GM23338 (cell line): ENCODE measurements around the gene CCDC92. TPM values are rescaled to one million over a fixed set of nuclear protein-coding genes. Genes with fewer than 3 reads are reported as not detected.
"Not testable (repeated sequence)": the region's sequence is repeated elsewhere in the genome, so short reads cannot be mapped to it uniquely, and the experiment has no call there.

Source experiments
- ATAC-seq: fragments of 200-7000 bp; cut with Tn5 transposase; 3 replicates; pipeline ENCODE4 v1.9.1; 2020
- DNase-seq: peaks from one replicate; pipeline ENCODE4 v3.0.0-alpha.2; 2015; ENCODE audit warnings: low spot score
- H2AFZ ChIP-seq: fragments of 200-600 bp; sonication (generic); 2 replicates; pipeline ENCODE4 v1.8.0; 2016; ENCODE audit warnings: antibody characterized with exemption, mild to moderate bottlenecking, moderate library complexity
- H3F3A ChIP-seq: fragments of 200-600 bp; sonication (generic); replicated peaks from 2 replicates; pipeline ENCODE4 v1.8.0; 2017; ENCODE audit warnings: antibody characterized with exemption, mixed run types, low read depth
- H3K27ac ChIP-seq: fragments of 200-600 bp; sonication (generic); 2 replicates; pipeline ENCODE4 v1.6.1; 2016; ENCODE audit warnings: low read depth
- H3K27me3 ChIP-seq: fragments of 200-600 bp; sonication (generic); 2 replicates; pipeline ENCODE4 v1.8.0; 2016; ENCODE audit warnings: mild to moderate bottlenecking, mixed run types, moderate library complexity; ENCODE audit not compliant: insufficient read depth
- H3K36me3 ChIP-seq: fragments of 200-600 bp; sonication (generic); 2 replicates; pipeline ENCODE4 v1.8.0; 2016; ENCODE audit warnings: mild to moderate bottlenecking; ENCODE audit not compliant: insufficient read depth
- H3K4me1 ChIP-seq: fragments of 200-600 bp; sonication (generic); 2 replicates; pipeline ENCODE4 v1.8.0; 2016; ENCODE audit warnings: mild to moderate bottlenecking, moderate library complexity; ENCODE audit not compliant: insufficient read depth
- H3K4me2 ChIP-seq: fragments of 200-600 bp; sonication (generic); 2 replicates; pipeline ENCODE4 v1.7.1; 2017; ENCODE audit warnings: mixed run types
- H3K4me3 ChIP-seq: fragments of 200-600 bp; sonication (generic); 2 replicates; pipeline ENCODE4 v1.6.1; 2016; ENCODE audit warnings: mixed run types
- H3K79me2 ChIP-seq: fragments of 200-600 bp; sonication (generic); replicated peaks from 2 replicates; pipeline ENCODE4 v1.8.0; 2017; ENCODE audit warnings: mild to moderate bottlenecking; ENCODE audit not compliant: insufficient read depth
- H3K9me2 ChIP-seq: fragments of 200-600 bp; sonication (generic); 2 replicates; pipeline ENCODE4 v1.8.0; 2017; ENCODE audit not compliant: insufficient read depth
- H4K20me1 ChIP-seq: fragments of 200-600 bp; sonication (generic); replicated peaks from 2 replicates; pipeline ENCODE4 v1.8.0; 2017; ENCODE audit warnings: mild to moderate bottlenecking; ENCODE audit not compliant: insufficient read depth
- H3K27ac Mint-ChIP-seq: 2 replicates; pipeline ENCODE4 v1.8.0; 2020; ENCODE audit warnings: inconsistent platforms, mild to moderate bottlenecking, moderate library complexity, mixed read lengths
- H3K27me3 Mint-ChIP-seq: 3 replicates; pipeline ENCODE4 v1.8.0; 2022; ENCODE audit warnings: low read depth, mild to moderate bottlenecking, moderate library complexity, mixed read lengths, inconsistent platforms; ENCODE audit not compliant: insufficient read depth, poor library complexity
- H3K36me3 Mint-ChIP-seq: 3 replicates; pipeline ENCODE4 v1.8.0; 2021; ENCODE audit warnings: low read depth, mild to moderate bottlenecking, inconsistent platforms, moderate library complexity, mixed read lengths
- H3K4me1 Mint-ChIP-seq: 3 replicates; pipeline ENCODE4 v1.8.0; 2020; ENCODE audit warnings: mild to moderate bottlenecking, inconsistent platforms, mixed read lengths
- H3K4me3 Mint-ChIP-seq: 3 replicates; pipeline ENCODE4 v1.8.0; 2021; ENCODE audit warnings: moderate library complexity, mild to moderate bottlenecking, inconsistent platforms, mixed read lengths
- H3K9me3 Mint-ChIP-seq: 3 replicates; pipeline ENCODE4 v1.8.0; 2020; ENCODE audit warnings: moderate library complexity, mild to moderate bottlenecking, inconsistent platforms, mixed read lengths
- CREB1 ChIP-seq: fragments of 250-450 bp; sonication (Bioruptor Pico); IDR thresholded peaks from 2 replicates; pipeline ENCODE4 v1.5.0; 2020; ENCODE audit warnings: low read depth, mild to moderate bottlenecking, moderate library complexity
- EZH2phosphoT487 ChIP-seq: fragments of 200-600 bp; sonication (generic); IDR thresholded peaks from one replicate; pipeline ENCODE4 v1.8.1; 2018; ENCODE audit warnings: antibody characterized with exemption; ENCODE audit not compliant: unreplicated experiment
- JUNB ChIP-seq: IDR thresholded peaks from one replicate; pipeline ENCODE4 v1.6.1; 2016; ENCODE audit warnings: antibody characterized with exemption; ENCODE audit not compliant: unreplicated experiment
- NANOG ChIP-seq: IDR thresholded peaks from 2 replicates; pipeline ENCODE4 v1.6.1; 2016; ENCODE audit warnings: antibody characterized with exemption, borderline replicate concordance
- POLR2AphosphoS5 ChIP-seq: IDR thresholded peaks from 2 replicates; pipeline ENCODE4 v1.6.1; 2016; ENCODE audit warnings: antibody characterized with exemption, low read depth
- STAT1 ChIP-seq: IDR thresholded peaks from one replicate; pipeline ENCODE4 v1.6.1; 2016; ENCODE audit warnings: antibody characterized with exemption; ENCODE audit not compliant: unreplicated experiment
- ZNF114 ChIP-seq: fragments of 250-450 bp; sonication (Bioruptor Pico); IDR thresholded peaks from 2 replicates; pipeline ENCODE4 v1.5.0; 2020; ENCODE audit warnings: mild to moderate bottlenecking, moderate library complexity
- ZNF331 ChIP-seq: fragments of 250-450 bp; sonication (Bioruptor Pico); IDR thresholded peaks from 2 replicates; pipeline ENCODE4 v1.5.0; 2020; ENCODE audit warnings: low read depth, mild to moderate bottlenecking, moderate library complexity
- polyA plus RNA-seq: library from polyadenylated mRNA; unstranded; fragments of >200 nt; fragmentation: Nextera tagmentation; extraction: Ambion mirVana; gene quantifications from 2 replicates; pipeline ENCODE4 v1.2.1, GENCODE V29; 2016
- total RNA-seq: library from RNA; depleted of rRNA; stranded (reverse); fragments of >200 nt; shearing (Covaris generic); gene quantifications from 2 replicates; pipeline ENCODE4 v1.2.3, GENCODE V29; 2014
- TF ChIP-seq, protein P1 (sequence below), 2 experiments: fragments of 200-600 bp in 1 of 2; sonication (generic) in 1 of 2; conservative IDR thresholded peaks; 2 replicates each; pipeline versions ENCODE4 v1.5.1 to v1.6.1; 2016 to 2017; ENCODE audit warnings: antibody characterized with exemption in 2 of 2, low read depth in 2 of 2, mild to moderate bottlenecking in 2 of 2, moderate library complexity in 1 of 2
- TF ChIP-seq, protein P2 (sequence below): IDR thresholded peaks from 2 replicates; pipeline ENCODE4 v1.6.1; 2016; ENCODE audit warnings: antibody characterized with exemption
- TF ChIP-seq, protein P3 (sequence below): fragments of 250-450 bp; sonication (Bioruptor Pico); IDR thresholded peaks from 2 replicates; pipeline ENCODE4 v1.5.0; 2020; ENCODE audit warnings: mild to moderate bottlenecking, moderate library complexity

The CCDC92 gene
- total and polyA plus RNA-seq, 2 experiments from 2014 or later = 0.08 to 0.31 TPM

DNA sequence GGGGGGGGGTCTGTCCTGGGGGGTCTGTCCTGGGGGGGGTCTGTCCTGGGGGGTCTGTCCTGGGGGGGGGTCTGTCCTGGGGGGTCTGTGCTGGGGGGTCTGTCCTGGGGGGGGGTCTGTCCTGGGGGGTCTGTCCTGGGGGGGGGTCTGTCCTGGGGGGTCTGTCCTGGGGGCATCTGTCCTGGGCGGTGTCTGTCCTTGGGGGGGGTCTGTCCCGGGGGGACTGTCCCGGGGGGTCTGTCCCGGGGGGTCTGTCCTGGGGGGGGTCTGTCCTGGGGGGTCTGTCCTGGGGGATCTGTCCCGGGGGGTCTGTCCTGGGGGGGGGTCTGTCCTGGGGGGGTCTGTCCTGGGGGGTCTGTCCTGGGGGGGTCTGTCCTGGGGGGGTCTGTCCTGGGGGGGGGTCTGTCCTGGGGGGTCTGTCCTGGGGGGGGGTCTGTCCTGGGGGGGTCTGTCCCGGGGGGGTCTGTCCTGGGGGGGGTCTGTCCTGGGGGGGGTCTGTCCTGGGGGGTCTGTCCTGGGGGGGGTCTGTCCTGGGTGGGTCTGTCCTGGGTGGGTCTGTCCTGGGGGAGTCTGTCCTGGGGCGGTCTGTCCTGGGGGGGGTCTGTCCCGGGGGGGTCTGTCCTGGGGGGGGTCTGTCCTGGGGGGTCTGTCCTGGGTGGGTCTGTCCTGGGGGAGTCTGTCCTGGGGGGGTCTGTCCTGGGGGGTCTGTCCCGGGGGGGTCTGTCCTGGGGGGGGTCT lies 60.8 kb downstream of the CCDC92 start:
- H3K27ac Mint-ChIP-seq, H3K9me2 ChIP-seq, ATAC-seq, H4K20me1 ChIP-seq, H3F3A ChIP-seq, H3K27me3 ChIP-seq, H3K27ac ChIP-seq, H3K4me1 ChIP-seq, H3K4me3 Mint-ChIP-seq, H3K4me3 ChIP-seq, H3K79me2 ChIP-seq, H2AFZ ChIP-seq, H3K4me2 ChIP-seq, H3K4me1 Mint-ChIP-seq, DNase-seq, H3K36me3 ChIP-seq: not testable (repeated sequence)
- Mint-ChIP-seq H3K9me3 (peaks cover 15% of the 10 kb centered on the region), H3K36me3 (peaks cover 10% of the 10 kb centered on the region), H3K27me3 (peaks cover 52% of the 10 kb centered on the region)

DNA sequence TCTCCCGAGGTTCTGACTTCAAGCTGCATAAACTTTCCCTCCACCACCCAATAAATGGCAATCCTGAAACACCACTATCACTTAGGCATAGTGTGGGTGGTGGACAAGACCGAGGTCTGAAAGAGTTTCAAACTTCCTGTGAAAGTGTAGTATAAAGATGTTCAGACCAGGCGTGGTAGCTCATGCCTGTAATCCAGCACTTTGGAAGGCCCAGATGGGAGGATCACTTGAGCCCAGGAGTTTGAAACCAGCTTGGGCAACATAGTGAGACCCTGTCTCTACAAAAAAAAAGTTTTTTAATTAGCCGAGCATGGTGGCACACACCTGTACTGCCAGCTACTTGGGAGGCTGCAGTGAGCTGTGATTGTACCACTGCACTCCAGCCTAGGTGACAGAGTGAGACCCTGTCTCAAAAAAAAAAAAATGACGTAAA lies 61.9 kb downstream of the CCDC92 start:
- Histone ChIP-seq H3K4me3 (no peak overlapping the region), H4K20me1 (no peaks in the 10 kb centered on the region), H3F3A (no peaks in the 10 kb centered on the region; the same call in 1 of the 2 replicates), H3K36me3 (no peaks in the 10 kb centered on the region), H3K4me2 (no peak overlapping the region), H3K27ac (no peak overlapping the region), H3K79me2 (no peaks in the 10 kb centered on the region), H3K27me3 (no peaks in the 10 kb centered on the region), H3K4me1 (no peaks in the 10 kb centered on the region), H2AFZ (no peak overlapping the region), H3K9me2 (no peaks in the 10 kb centered on the region)
- Mint-ChIP-seq H3K9me3 (peaks cover 15% of the 10 kb centered on the region), H3K27me3 (peaks cover 46% of the 10 kb centered on the region), H3K36me3 (peaks cover 10% of the 10 kb centered on the region), H3K27ac (no peak overlapping the region), H3K4me1 (peaks cover 5% of the 10 kb centered on the region; the same call in 2 of the 3 replicates), H3K4me3 (peak overlapping the region; percentile 33; the same call in 1 of the 3 replicates)
- DNase-seq (no peak), ATAC-seq (no peak)
- TF ChIP-seq ZNF114 (CRISPR knock-in tag) (no peak), JUNB (no peak), ZNF331 (no peak), CREB1 (CRISPR knock-in tag) (no peak), STAT1 (no peak), POLR2AphosphoS5 (no peak), EZH2phosphoT487 (no peak), NANOG (no peak)
- TF ChIP-seq, protein P1, sequence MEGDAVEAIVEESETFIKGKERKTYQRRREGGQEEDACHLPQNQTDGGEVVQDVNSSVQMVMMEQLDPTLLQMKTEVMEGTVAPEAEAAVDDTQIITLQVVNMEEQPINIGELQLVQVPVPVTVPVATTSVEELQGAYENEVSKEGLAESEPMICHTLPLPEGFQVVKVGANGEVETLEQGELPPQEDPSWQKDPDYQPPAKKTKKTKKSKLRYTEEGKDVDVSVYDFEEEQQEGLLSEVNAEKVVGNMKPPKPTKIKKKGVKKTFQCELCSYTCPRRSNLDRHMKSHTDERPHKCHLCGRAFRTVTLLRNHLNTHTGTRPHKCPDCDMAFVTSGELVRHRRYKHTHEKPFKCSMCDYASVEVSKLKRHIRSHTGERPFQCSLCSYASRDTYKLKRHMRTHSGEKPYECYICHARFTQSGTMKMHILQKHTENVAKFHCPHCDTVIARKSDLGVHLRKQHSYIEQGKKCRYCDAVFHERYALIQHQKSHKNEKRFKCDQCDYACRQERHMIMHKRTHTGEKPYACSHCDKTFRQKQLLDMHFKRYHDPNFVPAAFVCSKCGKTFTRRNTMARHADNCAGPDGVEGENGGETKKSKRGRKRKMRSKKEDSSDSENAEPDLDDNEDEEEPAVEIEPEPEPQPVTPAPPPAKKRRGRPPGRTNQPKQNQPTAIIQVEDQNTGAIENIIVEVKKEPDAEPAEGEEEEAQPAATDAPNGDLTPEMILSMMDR (conservative IDR thresholded peaks at IDR 0.05; ENCODE audit: low read depth in 2 of 2) = no peak
- TF ChIP-seq, protein P2, sequence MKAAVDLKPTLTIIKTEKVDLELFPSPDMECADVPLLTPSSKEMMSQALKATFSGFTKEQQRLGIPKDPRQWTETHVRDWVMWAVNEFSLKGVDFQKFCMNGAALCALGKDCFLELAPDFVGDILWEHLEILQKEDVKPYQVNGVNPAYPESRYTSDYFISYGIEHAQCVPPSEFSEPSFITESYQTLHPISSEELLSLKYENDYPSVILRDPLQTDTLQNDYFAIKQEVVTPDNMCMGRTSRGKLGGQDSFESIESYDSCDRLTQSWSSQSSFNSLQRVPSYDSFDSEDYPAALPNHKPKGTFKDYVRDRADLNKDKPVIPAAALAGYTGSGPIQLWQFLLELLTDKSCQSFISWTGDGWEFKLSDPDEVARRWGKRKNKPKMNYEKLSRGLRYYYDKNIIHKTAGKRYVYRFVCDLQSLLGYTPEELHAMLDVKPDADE = no peak
- TF ChIP-seq, protein P3, sequence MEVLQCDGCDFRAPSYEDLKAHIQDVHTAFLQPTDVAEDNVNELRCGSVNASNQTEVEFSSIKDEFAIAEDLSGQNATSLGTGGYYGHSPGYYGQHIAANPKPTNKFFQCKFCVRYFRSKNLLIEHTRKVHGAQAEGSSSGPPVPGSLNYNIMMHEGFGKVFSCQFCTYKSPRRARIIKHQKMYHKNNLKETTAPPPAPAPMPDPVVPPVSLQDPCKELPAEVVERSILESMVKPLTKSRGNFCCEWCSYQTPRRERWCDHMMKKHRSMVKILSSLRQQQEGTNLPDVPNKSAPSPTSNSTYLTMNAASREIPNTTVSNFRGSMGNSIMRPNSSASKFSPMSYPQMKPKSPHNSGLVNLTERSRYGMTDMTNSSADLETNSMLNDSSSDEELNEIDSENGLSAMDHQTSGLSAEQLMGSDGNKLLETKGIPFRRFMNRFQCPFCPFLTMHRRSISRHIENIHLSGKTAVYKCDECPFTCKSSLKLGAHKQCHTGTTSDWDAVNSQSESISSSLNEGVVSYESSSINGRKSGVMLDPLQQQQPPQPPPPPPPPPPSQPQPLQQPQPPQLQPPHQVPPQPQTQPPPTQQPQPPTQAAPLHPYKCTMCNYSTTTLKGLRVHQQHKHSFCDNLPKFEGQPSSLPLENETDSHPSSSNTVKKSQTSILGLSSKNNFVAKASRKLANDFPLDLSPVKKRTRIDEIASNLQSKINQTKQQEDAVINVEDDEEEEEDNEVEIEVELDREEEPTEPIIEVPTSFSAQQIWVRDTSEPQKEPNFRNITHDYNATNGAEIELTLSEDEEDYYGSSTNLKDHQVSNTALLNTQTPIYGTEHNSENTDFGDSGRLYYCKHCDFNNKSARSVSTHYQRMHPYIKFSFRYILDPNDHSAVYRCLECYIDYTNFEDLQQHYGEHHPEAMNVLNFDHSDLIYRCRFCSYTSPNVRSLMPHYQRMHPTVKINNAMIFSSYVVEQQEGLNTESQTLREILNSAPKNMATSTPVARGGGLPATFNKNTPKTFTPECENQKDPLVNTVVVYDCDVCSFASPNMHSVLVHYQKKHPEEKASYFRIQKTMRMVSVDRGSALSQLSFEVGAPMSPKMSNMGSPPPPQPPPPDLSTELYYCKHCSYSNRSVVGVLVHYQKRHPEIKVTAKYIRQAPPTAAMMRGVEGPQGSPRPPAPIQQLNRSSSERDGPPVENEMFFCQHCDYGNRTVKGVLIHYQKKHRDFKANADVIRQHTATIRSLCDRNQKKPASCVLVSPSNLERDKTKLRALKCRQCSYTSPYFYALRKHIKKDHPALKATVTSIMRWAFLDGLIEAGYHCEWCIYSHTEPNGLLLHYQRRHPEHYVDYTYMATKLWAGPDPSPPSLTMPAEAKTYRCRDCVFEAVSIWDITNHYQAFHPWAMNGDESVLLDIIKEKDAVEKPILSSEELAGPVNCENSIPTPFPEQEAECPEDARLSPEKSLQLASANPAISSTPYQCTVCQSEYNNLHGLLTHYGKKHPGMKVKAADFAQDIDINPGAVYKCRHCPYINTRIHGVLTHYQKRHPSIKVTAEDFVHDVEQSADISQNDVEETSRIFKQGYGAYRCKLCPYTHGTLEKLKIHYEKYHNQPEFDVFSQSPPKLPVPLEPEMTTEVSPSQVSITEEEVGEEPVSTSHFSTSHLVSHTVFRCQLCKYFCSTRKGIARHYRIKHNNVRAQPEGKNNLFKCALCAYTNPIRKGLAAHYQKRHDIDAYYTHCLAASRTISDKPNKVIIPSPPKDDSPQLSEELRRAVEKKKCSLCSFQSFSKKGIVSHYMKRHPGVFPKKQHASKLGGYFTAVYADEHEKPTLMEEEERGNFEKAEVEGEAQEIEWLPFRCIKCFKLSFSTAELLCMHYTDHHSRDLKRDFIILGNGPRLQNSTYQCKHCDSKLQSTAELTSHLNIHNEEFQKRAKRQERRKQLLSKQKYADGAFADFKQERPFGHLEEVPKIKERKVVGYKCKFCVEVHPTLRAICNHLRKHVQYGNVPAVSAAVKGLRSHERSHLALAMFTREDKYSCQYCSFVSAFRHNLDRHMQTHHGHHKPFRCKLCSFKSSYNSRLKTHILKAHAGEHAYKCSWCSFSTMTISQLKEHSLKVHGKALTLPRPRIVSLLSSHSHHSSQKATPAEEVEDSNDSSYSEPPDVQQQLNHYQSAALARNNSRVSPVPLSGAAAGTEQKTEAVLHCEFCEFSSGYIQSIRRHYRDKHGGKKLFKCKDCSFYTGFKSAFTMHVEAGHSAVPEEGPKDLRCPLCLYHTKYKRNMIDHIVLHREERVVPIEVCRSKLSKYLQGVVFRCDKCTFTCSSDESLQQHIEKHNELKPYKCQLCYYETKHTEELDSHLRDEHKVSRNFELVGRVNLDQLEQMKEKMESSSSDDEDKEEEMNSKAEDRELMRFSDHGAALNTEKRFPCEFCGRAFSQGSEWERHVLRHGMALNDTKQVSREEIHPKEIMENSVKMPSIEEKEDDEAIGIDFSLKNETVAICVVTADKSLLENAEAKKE (CRISPR knock-in tag) = no peak
